Skeletal muscle tissue (tissue), 4 donors: ENCODE results near the gene WASL. TPM values are rescaled to one million over a fixed set of nuclear protein-coding genes. Genes with fewer than 3 reads are reported as not detected.

ENCODE experiments used
- H3K27ac ChIP-seq: one replicate; pipeline ENCODE4 v1.7.0; 2013; ENCODE audit warnings: mild to moderate bottlenecking, low read depth, low read length, inconsistent platforms
- H3K27me3 ChIP-seq, 3 donors: one replicate each; pipeline ENCODE4 v1.7.0; 2013; ENCODE audit warnings: low read length in 3 of 3; ENCODE audit not compliant: control insufficient read depth in 3 of 3, insufficient read depth in 3 of 3
- H3K36me3 ChIP-seq, 3 donors: one replicate each; pipeline ENCODE4 v1.7.0; 2013; ENCODE audit warnings: low read length in 3 of 3; ENCODE audit not compliant: control insufficient read depth in 3 of 3, insufficient read depth in 3 of 3
- H3K4me1 ChIP-seq, 3 donors: one replicate each; pipeline ENCODE4 v1.7.0; 2013; ENCODE audit warnings: low read length in 3 of 3, mild to moderate bottlenecking in 3 of 3; ENCODE audit not compliant: control insufficient read depth in 3 of 3, insufficient read depth in 3 of 3
- H3K4me3 ChIP-seq, 3 donors: one replicate each; pipeline ENCODE4 v1.7.0; 2013; ENCODE audit warnings: low read length in 3 of 3
- H3K9ac ChIP-seq, 3 donors: one replicate each; pipeline ENCODE4 v1.7.0; 2013; ENCODE audit warnings: low read length in 3 of 3, mild to moderate bottlenecking in 3 of 3, moderate library complexity in 2 of 3, low read depth in 1 of 3
- H3K9me3 ChIP-seq, 3 donors: one replicate each; pipeline ENCODE4 v1.7.0; 2013; ENCODE audit warnings: low read length in 3 of 3; ENCODE audit not compliant: control insufficient read depth in 3 of 3
- total RNA-seq: library from RNA; depleted of rRNA; stranded (reverse); fragments of >200 nt; gene quantifications from one replicate; pipeline ENCODE4 v1.2.3, GENCODE V29; 2014
- donor health status: Osteomylitis.

Gene WASL
- total RNA-seq, 1 donor from 2014 or later, result 15.1 TPM

DNA sequence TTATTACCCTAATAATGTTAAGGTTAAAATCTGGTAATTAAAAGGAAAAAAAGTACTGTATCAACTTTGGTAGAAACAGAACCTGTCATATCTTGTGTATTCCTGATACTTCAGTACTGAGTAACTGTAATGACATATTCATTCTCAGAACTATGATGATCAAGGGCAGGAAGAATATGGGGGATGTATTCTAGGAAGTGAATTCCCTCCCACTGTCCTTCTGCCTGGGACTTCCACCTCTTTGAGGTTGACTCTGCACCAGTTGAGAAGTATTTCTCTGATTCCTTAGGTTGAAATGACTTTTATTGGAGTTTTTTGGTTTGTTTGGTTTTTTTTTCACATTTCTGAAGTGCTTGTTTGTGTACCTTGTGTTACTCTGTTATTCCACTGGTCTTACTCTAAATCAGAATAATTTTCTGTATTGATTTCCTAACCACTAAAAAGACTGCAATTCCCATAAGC is 36.9 kb downstream of the WASL start:
- Histone ChIP-seq H3K27ac (no peak overlapping the region), H3K4me1 (peaks cover 2 to 7% (median 3%) of the 10 kb centered on the region in 3 donors), H3K27me3 (no peaks in the 10 kb centered on the region), H3K36me3 (peaks cover 0 to 10% (median 2%) of the 10 kb centered on the region in 3 donors), H3K4me3 (no peak overlapping the region), H3K9me3 (no peaks in the 10 kb centered on the region), H3K9ac (no peak overlapping the region)

DNA sequence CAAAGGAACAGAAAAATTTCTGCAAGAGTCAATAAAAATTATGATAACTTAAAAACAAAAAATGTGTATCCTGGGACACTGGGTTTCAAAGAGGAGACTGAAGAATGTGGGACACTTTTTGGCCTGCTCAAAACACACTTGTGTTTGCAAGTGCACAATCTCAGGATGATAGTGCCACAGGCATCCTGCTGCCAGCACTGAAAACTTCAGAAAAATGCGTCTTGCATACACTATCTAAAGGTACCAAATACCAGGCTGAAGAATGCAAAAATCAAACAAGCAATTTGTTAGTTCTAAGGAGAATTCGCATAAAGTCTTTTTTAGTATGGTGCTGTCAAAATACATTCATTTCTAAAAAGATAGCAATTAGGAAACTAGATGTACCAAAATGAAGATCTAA is 38.1 kb downstream of the WASL start:
- no peaks in the 10 kb centered on the region for H3K27me3 ChIP-seq
- peaks cover 0 to 11% (median 2%) of the 10 kb centered on the region in 3 donors for H3K36me3 ChIP-seq
- H3K27ac ChIP-seq, result no peak overlapping the region
- H3K9ac ChIP-seq, result no peak overlapping the region
- no peaks in the 10 kb centered on the region for H3K9me3 ChIP-seq
- H3K4me1 ChIP-seq, result peaks cover 2 to 7% (median 3%) of the 10 kb centered on the region in 3 donors
- no peak overlapping the region for H3K4me3 ChIP-seq

DNA sequence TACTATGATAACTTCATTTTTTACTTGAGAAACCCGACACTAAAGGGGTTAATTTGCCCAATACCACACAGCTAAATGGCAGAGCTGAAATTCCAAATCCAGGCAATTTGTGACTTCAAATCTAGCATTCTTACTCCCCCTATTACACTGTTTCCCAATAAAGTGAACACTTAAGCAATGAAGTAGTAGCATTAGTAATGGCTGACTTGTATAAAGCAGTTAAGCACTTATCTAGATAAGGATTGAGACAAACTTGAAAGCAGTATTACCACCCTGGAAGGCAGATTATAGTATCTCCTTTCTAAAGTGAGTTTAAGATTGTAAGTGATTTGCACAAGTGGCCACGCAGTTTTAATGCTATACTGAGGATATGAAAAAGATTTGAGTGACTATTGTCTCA is 39.3 kb downstream of the WASL start:
- H3K4me1 ChIP-seq, result peaks cover 2 to 7% (median 3%) of the 10 kb centered on the region in 3 donors
- H3K36me3 ChIP-seq, result peaks cover 7 to 12% (median 10%) of the 10 kb centered on the region in 3 donors
- H3K27ac ChIP-seq, result no peak overlapping the region
- no peaks in the 10 kb centered on the region for H3K9me3 ChIP-seq
- no peaks in the 10 kb centered on the region for H3K27me3 ChIP-seq
- H3K9ac ChIP-seq, result no peak overlapping the region
- H3K4me3 ChIP-seq, result no peak overlapping the region

- Histone ChIP-seq H3K9ac (no peak overlapping the region), H3K27me3 (no peaks in the 10 kb centered on the region), H3K9me3 (no peaks in the 10 kb centered on the region), H3K4me1 (peaks cover 0 to 4% (median 0%) of the 10 kb centered on the region in 3 donors), H3K4me3 (no peak overlapping the region), H3K27ac (no peak overlapping the region), H3K36me3 (peaks cover 7 to 17% (median 10%) of the 10 kb centered on the region in 3 donors)
Measured at GRCh38 chr7:123705211-123705901, 43.4 kb downstream of the WASL start.

DNA sequence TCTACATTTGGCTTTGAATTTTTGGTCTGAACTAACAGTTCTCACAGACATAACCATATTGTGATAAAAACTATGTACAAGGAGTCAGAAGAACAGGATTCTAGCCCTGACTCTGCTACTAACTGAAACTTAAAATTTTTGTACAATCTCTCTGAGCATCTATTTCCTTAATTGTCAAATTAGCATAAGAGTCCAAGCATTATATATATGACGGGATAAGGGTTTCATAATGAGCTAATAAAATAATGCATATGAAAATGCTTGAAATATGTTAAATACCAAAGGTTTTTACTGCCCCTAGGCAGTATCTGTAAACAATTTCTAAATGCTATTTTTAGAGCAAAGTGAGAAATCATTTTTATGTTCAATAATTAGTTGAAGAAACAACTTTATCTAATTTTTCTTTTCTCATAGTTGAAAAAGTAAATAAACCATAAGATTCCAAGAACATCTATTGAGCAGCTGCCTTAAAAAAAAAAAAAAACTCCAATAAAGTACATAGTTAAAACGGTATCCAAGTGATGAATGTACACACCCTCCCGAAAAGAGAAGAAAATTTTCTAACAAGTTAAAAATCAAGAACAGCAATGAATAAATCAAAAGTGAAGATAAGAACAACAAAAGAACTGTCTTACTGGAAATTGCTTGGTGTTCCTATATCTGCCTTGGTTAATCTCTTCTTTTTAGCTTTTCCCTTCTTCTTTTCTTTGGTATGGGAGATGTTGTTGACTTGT is 52.7 kb downstream of the WASL start:
- Histone ChIP-seq H3K4me1 (no peaks in the 10 kb centered on the region), H3K27ac (no peak overlapping the region), H3K9me3 (no peaks in the 10 kb centered on the region), H3K4me3 (no peak overlapping the region), H3K36me3 (peaks cover 7 to 24% (median 11%) of the 10 kb centered on the region in 3 donors), H3K9ac (no peak overlapping the region), H3K27me3 (no peaks in the 10 kb centered on the region)

DNA sequence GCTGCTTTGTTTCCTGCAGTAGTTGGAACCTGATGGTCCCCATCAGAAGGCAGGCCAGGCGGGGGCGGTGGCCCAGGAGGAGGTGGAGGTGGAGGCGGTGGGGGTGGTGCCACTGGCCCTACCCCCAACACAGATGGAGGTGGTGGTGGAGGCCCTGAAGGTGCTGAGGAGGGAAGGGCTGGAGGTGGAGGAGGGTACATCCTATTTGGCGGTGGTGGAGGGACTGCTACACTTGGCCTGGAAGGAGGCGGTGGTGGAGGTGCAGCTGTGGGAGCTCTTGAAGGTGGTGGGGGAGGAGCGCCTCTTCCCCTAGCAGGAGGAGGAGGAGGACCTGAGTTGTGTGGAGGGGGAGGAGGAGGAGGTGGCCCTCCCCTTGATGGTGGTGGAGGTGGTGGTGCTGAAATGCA is 56.3 kb downstream of the WASL start:
- no peaks in the 10 kb centered on the region for H3K4me1 ChIP-seq
- no peaks in the 10 kb centered on the region for H3K27me3 ChIP-seq
- H3K9ac ChIP-seq, result no peak overlapping the region
- no peaks in the 10 kb centered on the region for H3K9me3 ChIP-seq
- H3K4me3 ChIP-seq, result no peak overlapping the region
- H3K36me3 ChIP-seq, result peaks cover 4 to 30% (median 16%) of the 10 kb centered on the region in 3 donors
- H3K27ac ChIP-seq, result no peak overlapping the region

DNA sequence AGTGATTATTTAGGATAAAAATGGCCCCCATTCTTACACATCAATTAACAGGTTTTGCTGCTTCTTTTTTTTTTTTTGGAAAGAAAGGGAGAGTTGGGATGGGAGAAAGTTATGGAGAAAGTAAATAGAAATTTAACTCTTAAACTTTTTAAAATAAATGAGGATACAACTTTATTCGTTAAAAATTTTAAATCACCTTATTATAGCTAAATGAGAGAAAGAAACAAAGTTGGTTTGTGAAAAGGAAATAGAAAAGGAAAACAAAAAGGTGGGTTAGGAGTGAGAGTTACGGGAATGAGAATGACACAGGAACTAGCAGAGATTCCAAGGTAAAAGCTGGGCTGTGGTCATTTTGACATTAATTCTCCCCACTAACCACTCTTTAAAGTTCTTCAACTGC is 58.3 kb downstream of the WASL start:
- Histone ChIP-seq H3K36me3 (peaks cover 4 to 25% (median 16%) of the 10 kb centered on the region in 3 donors), H3K4me3 (no peak overlapping the region), H3K27me3 (no peaks in the 10 kb centered on the region), H3K9ac (no peak overlapping the region), H3K27ac (no peak overlapping the region), H3K4me1 (no peaks in the 10 kb centered on the region), H3K9me3 (no peaks in the 10 kb centered on the region)

- Histone ChIP-seq H3K27me3 (no peaks in the 10 kb centered on the region), H3K36me3 (peaks cover 4 to 22% (median 13%) of the 10 kb centered on the region in 3 donors), H3K9ac (no peak overlapping the region), H3K4me3 (no peak overlapping the region), H3K9me3 (no peaks in the 10 kb centered on the region), H3K4me1 (no peaks in the 10 kb centered on the region), H3K27ac (no peak overlapping the region)
Measured at GRCh38 chr7:123689250-123689649, 59.6 kb downstream of the WASL start.

DNA sequence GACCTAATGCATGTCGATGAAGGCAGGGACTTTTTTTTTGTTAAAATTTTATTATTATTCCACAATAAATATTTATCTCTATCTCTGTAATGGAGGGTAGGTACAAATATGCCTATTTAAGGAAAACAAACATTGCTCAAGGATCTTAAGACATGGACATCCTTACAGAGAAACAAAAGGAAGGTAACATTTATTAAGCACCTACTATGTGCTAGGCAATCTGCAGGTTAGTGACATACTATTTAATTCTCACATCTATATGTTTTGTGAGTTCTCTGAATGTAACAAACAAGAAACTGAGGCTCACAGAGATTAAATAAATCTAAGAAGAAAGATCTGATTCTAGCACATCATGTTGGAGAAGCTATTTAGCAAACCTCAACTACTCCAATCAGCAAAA is 61.1 kb downstream of the WASL start:
- no peak overlapping the region for H3K27ac ChIP-seq
- no peaks in the 10 kb centered on the region for H3K4me1 ChIP-seq
- no peak overlapping the region for H3K9ac ChIP-seq
- H3K4me3 ChIP-seq, result no peak overlapping the region
- H3K36me3 ChIP-seq, result peaks cover 4 to 21% (median 5%) of the 10 kb centered on the region in 3 donors
- no peaks in the 10 kb centered on the region for H3K27me3 ChIP-seq
- H3K9me3 ChIP-seq, result no peaks in the 10 kb centered on the region

DNA sequence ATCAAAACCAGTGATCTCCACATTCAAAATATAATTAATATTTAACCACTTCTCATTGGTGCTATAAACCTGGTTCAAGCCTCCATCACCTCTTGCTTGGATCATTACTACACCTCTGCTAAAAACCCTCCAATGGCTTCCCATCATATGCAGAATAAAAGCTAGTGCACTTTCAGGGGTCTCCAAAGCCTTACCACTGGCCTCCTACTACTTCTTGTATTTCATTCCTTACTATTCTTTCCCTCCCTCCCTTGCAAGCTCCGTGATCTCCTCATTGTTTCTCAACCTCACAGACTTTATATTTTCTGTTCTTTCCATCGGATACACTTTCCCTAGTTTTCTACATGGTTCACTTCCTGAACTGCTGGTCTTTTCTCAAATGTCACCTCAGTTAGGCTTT is 61.6 kb downstream of the WASL start:
- Histone ChIP-seq H3K4me3 (no peak overlapping the region), H3K36me3 (peaks cover 0 to 17% (median 5%) of the 10 kb centered on the region in 3 donors)

More for the DNA sequence above, 61.6 kb downstream of the WASL start:
- Histone ChIP-seq H3K4me1 (peaks cover under 1 to 2% (median under 1%) of the 10 kb centered on the region in 3 donors), H3K9me3 (no peaks in the 10 kb centered on the region), H3K27ac (no peak overlapping the region), H3K9ac (no peak overlapping the region), H3K27me3 (no peaks in the 10 kb centered on the region)
